Gastrocnemius medialis (tissue), 4 donors: Measurements from ENCODE around the gene KRT77. TPM values are rescaled to one million over a fixed set of nuclear protein-coding genes. Genes with fewer than 3 reads are reported as not detected.

Experiments used
- ATAC-seq, 2 donors: fragments of 150-250 bp; one replicate each; pipeline ENCODE4 v1.9.1; 2016
- DNase-seq, 2 donors: peaks; one replicate each; pipeline ENCODE4 v3.0.0-alpha.2; 2019
- H3K27ac ChIP-seq, 4 donors: fragments of 200-600 bp; sonication (generic); 1 replicate in 1 of 4; 2 replicates in 3 of 4; pipeline ENCODE4 v1.5.1; 2016 to 2018; ENCODE audit warnings: mild to moderate bottlenecking in 2 of 4, moderate library complexity in 1 of 4
- H3K27me3 ChIP-seq, 3 donors: fragments of 200-600 bp; sonication (generic) in 2 of 3; 1 replicate in 1 of 3; 2 replicates in 2 of 3; pipeline versions ENCODE4 v1.5.1 to v1.6.0; 2016 to 2019; ENCODE audit warnings: mild to moderate bottlenecking in 1 of 3, moderate library complexity in 1 of 3
- H3K36me3 ChIP-seq, 2 donors: fragments of 200-600 bp; sonication (generic) in 1 of 2; one replicate each; pipeline ENCODE4 v1.5.1; 2017 to 2018
- H3K4me1 ChIP-seq, 2 donors: fragments of 200-600 bp; sonication (generic) in 1 of 2; one replicate each; pipeline ENCODE4 v1.5.1; 2016 to 2017; ENCODE audit warnings: mild to moderate bottlenecking in 2 of 2
- H3K4me3 ChIP-seq, 4 donors: fragments of 200-600 bp; sonication (generic) in 3 of 4; 1 replicate in 1 of 4; 2 replicates in 3 of 4; pipeline ENCODE4 v1.5.1; 2016 to 2019; ENCODE audit warnings: mild to moderate bottlenecking in 2 of 4
- H3K9me3 ChIP-seq, 3 donors: fragments of 200-600 bp; sonication (generic) in 2 of 3; 1 replicate in 1 of 3; 2 replicates in 2 of 3; pipeline ENCODE4 v1.5.1; 2016 to 2019
- CTCF ChIP-seq, 5 experiments: fragments of 450-650 bp in 3 of 5; fragments of 200-600 bp in 2 of 5; sonication (generic) in 2 of 5; IDR thresholded peaks in 4 of 5; conservative IDR thresholded peaks in 1 of 5; 1 replicate in 4 of 5; 2 replicates in 1 of 5; pipeline ENCODE4 v1.5.1; 2016 to 2019; ENCODE audit warnings: antibody characterized with exemption in 5 of 5, mild to moderate bottlenecking in 3 of 5, moderate library complexity in 3 of 5
- POLR2A ChIP-seq, 2 donors: fragments of 450-650 bp; IDR thresholded peaks; one replicate each; pipeline ENCODE4 v1.6.1; 2017; ENCODE audit warnings: antibody characterized with exemption in 2 of 2, mild to moderate bottlenecking in 2 of 2, moderate library complexity in 2 of 2
- in situ Hi-C, 4 donors: fragments of 200-750 bp; cut with MboI; loops; one replicate each; pipeline versions ENCODE4 v1.15.0 to v1.8.0; 2017; ENCODE audit warnings: low sequenced_read_pairs in 4 of 4
- intact Hi-C: fragments of 100-400 bp; cut with DNase I; formaldehyde crosslinking; loops from one replicate; pipeline ENCODE4 v1.15.1; 2023; ENCODE audit warnings: low total_unique reads
- total RNA-seq, 4 donors: library from RNA; depleted of rRNA; stranded (reverse); fragments of >200 nt; gene quantifications; one replicate each; pipeline versions ENCODE4 v1.1.0 to v1.2.3, GENCODE V29; 2016

Gene KRT77
- total RNA-seq, 4 donors from 2014 or later, result not detected

- in situ Hi-C loops, result no loop called here
Observed at GRCh38 chr12:52729147-52729546, 25.8 kb upstream of the KRT77 start.

GRCh38 chr12:52728374-52728773, 25.1 kb upstream of the KRT77 start:
- in situ Hi-C loops, result no loop called here
- H3K4me1 ChIP-seq, result no peaks in the 10 kb centered on the region
- ATAC-seq (no peak), DNase-seq (no peak)
- no peaks in the 10 kb centered on the region for H3K9me3 ChIP-seq
- no peaks in the 10 kb centered on the region for H3K27me3 ChIP-seq
- H3K4me3 ChIP-seq, result no peak overlapping the region
- no peak for TF ChIP-seq POLR2A (IDR thresholded peaks at IDR 0.05)
- no peak for TF ChIP-seq CTCF (IDR thresholded peaks at IDR 0.05 in 4 of 5, conservative IDR thresholded peaks at IDR 0.05 in 1 of 5)
- no peak overlapping the region for H3K27ac ChIP-seq
- H3K36me3 ChIP-seq, result no peaks in the 10 kb centered on the region
- intact Hi-C loops, result no loop called here

More at GRCh38 chr12:52729147-52729546, 25.8 kb upstream of the KRT77 start:
- ATAC-seq (no peak), DNase-seq (no peak)
- Histone ChIP-seq H3K9me3 (no peaks in the 10 kb centered on the region), H3K27me3 (no peaks in the 10 kb centered on the region), H3K36me3 (no peaks in the 10 kb centered on the region), H3K4me1 (no peaks in the 10 kb centered on the region), H3K27ac (no peak overlapping the region), H3K4me3 (no peak overlapping the region)
- no peak for TF ChIP-seq CTCF (IDR thresholded peaks at IDR 0.05 in 4 of 5, conservative IDR thresholded peaks at IDR 0.05 in 1 of 5)
- no peak for TF ChIP-seq POLR2A (IDR thresholded peaks at IDR 0.05)
- intact Hi-C loops, result no loop called here

GRCh38 chr12:52727037-52727436, 23.7 kb upstream of the KRT77 start:
- Histone ChIP-seq H3K9me3 (no peaks in the 10 kb centered on the region), H3K27ac (no peak overlapping the region), H3K36me3 (no peaks in the 10 kb centered on the region), H3K4me3 (no peak overlapping the region), H3K27me3 (no peaks in the 10 kb centered on the region), H3K4me1 (no peaks in the 10 kb centered on the region)
- no peak for ATAC-seq
- in situ Hi-C loops (no loop called here), intact Hi-C loops (no loop called here)
- no peak for DNase-seq
- TF ChIP-seq POLR2A (IDR thresholded peaks at IDR 0.05), result no peak

GRCh38 chr12:52726451-52726850, 23.1 kb upstream of the KRT77 start:
- TF ChIP-seq POLR2A (IDR thresholded peaks at IDR 0.05), result no peak
- TF ChIP-seq CTCF (IDR thresholded peaks at IDR 0.05 in 4 of 5, conservative IDR thresholded peaks at IDR 0.05 in 1 of 5), result no peak
- intact Hi-C loops (no loop called here), in situ Hi-C loops (no loop called here)
- H3K27ac ChIP-seq, result no peak overlapping the region
- H3K36me3 ChIP-seq, result no peaks in the 10 kb centered on the region
- no peaks in the 10 kb centered on the region for H3K9me3 ChIP-seq
- H3K4me3 ChIP-seq, result no peak overlapping the region
- H3K27me3 ChIP-seq, result no peaks in the 10 kb centered on the region
- no peaks in the 10 kb centered on the region for H3K4me1 ChIP-seq
- ATAC-seq (no peak), DNase-seq (no peak)

GRCh38 chr12:52724384-52724783, 21.1 kb upstream of the KRT77 start:
- intact Hi-C loops, result no loop called here
- H3K4me3 ChIP-seq, result no peak overlapping the region
- no peak for ATAC-seq
- in situ Hi-C loops, result no loop called here
- no peaks in the 10 kb centered on the region for H3K4me1 ChIP-seq
- H3K27me3 ChIP-seq, result no peaks in the 10 kb centered on the region
- no peak for DNase-seq
- no peak for TF ChIP-seq POLR2A (IDR thresholded peaks at IDR 0.05)
- no peak for TF ChIP-seq CTCF (IDR thresholded peaks at IDR 0.05 in 4 of 5, conservative IDR thresholded peaks at IDR 0.05 in 1 of 5)
- H3K27ac ChIP-seq, result no peak overlapping the region
- no peaks in the 10 kb centered on the region for H3K36me3 ChIP-seq
- H3K9me3 ChIP-seq, result no peaks in the 10 kb centered on the region
